H1 (cell line): ENCODE data around the gene SGCD. TPM values are rescaled to one million over a fixed set of nuclear protein-coding genes. Genes with fewer than 3 reads are reported as not detected.
A peak's percentile ranks its signal among the peaks of the same experiment; 100 is the strongest.

Experiments
- CHD1 ChIP-seq: IDR thresholded peaks from 2 replicates; pipeline ENCODE4 v1.6.1; 2012; ENCODE audit warnings: low read depth, low read length, improper control_type of control experiment
- CREB1 ChIP-seq: IDR thresholded peaks from 2 replicates; pipeline ENCODE4 v1.6.1; 2012; ENCODE audit warnings: inconsistent platforms
- KDM4A ChIP-seq: IDR thresholded peaks from one replicate; pipeline ENCODE4 v1.7.1; 2012; ENCODE audit warnings: low read depth, mild to moderate bottlenecking, moderate library complexity, low read length, inconsistent platforms; ENCODE audit not compliant: severe bottlenecking
- polyA plus RNA-seq, 7 experiments: library from polyadenylated mRNA; depleted of rRNA in 3 of 7; stranded (reverse) in 5 of 7; unstranded in 2 of 7; fragments of >200 nt in 5 of 7; fragments of 200-250 nt in 2 of 7; gene quantifications; 1 replicate in 5 of 7; 2 replicates in 1 of 7; 4 replicates in 1 of 7; pipeline versions ENCODE4 v1.2.1 to v1.2.3, GENCODE V29; 2011 to 2013; ENCODE audit warnings: missing spikeins in 2 of 7, mixed read lengths in 2 of 7
- total RNA-seq: library from RNA; stranded (reverse); fragmentation: NEBNext Ultra II Directional; extraction: Animal tissue kit (Norgen Biotek cat#: 25700); gene quantifications from 2 replicates; pipeline ENCODE4 v1.2.1, GENCODE V29; 2021
- TF ChIP-seq, protein P1 (sequence below), 3 experiments: IDR thresholded peaks; 1 replicate in 2 of 3; 2 replicates in 1 of 3; pipeline versions ENCODE4 v1.5.1 to v1.6.1; 2011; ENCODE audit warnings: low read length in 3 of 3, mild to moderate bottlenecking in 3 of 3, inconsistent platforms in 2 of 3, low read depth in 1 of 3, moderate library complexity in 1 of 3; ENCODE audit not compliant: insufficient read depth in 1 of 3; ENCODE audit errors: control extremely low read depth in 1 of 3

Gene SGCD
- total and polyA plus RNA-seq, 2 of the 8 experiments (the other 6 are each of a cell fraction or from before 2014, with no cell fraction given): 0.04 to 0.08 TPM

DNA sequence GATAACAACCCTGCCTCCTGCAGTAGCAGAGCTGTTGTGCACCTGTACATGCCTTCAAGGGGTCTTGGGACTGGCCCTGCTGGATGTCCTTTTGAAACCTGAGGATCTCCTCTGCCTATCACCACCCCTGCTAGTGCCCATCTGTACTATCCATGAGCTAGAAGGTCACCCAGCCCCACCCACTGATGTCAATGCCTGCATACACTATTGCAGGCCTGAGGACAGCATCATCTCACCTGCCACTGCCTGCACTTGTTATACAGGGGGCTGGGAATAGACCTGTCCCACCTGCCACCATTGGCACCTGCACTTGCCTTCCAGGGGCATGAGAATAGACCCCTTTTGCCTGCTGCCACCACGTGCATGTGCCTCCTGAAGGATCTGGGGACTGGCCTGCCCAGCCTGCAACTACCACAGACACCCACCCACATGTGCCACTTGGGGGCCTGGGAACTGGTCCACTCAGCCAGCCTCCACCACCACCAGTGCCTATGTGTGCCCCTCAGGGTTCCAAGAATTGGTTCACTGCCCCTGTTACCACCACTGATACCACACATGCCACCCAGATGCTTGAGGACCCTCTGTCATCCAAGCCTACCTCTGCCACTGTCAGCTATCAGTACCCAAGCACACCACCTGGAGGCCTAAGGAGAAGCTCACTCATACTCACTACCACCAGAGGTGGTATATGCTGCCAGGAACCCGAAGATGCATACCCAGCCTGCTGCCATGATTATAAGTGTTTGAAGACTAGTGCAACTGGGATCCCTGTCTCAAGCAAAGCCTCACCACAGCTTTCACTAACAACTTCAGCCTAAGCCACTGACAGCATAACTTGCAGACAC, 159.7 kb downstream of the SGCD start (continued):
- TF ChIP-seq, protein P1, sequence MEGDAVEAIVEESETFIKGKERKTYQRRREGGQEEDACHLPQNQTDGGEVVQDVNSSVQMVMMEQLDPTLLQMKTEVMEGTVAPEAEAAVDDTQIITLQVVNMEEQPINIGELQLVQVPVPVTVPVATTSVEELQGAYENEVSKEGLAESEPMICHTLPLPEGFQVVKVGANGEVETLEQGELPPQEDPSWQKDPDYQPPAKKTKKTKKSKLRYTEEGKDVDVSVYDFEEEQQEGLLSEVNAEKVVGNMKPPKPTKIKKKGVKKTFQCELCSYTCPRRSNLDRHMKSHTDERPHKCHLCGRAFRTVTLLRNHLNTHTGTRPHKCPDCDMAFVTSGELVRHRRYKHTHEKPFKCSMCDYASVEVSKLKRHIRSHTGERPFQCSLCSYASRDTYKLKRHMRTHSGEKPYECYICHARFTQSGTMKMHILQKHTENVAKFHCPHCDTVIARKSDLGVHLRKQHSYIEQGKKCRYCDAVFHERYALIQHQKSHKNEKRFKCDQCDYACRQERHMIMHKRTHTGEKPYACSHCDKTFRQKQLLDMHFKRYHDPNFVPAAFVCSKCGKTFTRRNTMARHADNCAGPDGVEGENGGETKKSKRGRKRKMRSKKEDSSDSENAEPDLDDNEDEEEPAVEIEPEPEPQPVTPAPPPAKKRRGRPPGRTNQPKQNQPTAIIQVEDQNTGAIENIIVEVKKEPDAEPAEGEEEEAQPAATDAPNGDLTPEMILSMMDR (IDR thresholded peaks at IDR 0.05; ENCODE audit: control extremely low read depth in 1 of 3, insufficient read depth in 1 of 3, low read depth in 1 of 3, low read length in 3 of 3): peak in 2 of 3 experiments; percentile 32 to 71; a peak in 3 of 4 replicates
- TF ChIP-seq CREB1 (no peak), CHD1 (no peak), KDM4A (no peak)
